Superior temporal gyrus (tissue), 1 donor: ENCODE data around the gene ARFGAP1.
A peak's percentile ranks its signal among the peaks of the same experiment; 100 is the strongest.

ENCODE experiments used
- DNase-seq: peaks from one replicate; pipeline ENCODE4 v3.0.0-alpha.2; 2016; ENCODE audit errors: extremely low spot score

ARFGAP1 gene

DNA sequence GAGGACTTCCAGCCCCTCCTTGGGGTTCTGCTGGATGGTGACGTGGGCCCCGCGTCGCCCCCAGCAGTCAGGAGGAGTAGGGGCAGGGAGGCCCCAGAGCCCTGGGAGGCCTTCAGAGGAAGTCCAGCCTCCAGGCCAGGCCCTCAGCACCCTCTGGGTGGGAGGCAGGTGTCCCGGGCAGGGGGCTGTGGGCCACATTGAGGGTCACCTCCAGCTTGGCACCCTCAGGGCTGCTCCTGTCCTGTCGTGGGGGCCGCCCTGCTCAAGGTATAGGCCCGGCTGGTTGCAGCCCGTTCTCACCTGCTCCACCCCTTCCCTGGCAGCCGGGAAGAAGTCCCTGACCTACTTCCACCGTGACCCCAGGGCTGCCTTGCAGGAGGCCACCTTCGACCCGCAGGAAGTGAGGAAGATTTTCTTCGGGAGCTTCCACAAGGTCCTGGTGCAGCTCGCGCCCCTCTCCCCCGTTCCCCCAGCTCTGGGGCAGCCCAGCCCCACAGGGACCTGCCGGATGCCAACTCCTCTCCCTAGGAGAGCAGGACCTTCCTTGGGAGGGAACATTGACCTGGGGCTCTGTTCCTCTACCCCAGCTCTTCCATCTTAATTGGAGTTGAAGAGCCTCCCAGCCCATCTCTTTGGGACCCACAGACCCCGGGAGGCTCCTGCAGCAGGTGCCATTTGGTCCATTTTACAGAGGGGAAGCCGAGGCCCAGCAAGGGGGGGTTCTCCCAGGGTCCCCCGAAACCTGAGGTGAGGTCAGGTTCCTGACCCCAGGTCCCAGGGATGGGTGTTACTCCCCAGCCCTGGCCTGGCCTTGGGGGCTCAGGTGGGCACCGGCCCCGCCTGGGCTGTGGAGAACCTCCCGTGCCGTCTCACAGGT, 46.8 kb downstream of the ARFGAP1 start:
- no peak for DNase-seq

DNA sequence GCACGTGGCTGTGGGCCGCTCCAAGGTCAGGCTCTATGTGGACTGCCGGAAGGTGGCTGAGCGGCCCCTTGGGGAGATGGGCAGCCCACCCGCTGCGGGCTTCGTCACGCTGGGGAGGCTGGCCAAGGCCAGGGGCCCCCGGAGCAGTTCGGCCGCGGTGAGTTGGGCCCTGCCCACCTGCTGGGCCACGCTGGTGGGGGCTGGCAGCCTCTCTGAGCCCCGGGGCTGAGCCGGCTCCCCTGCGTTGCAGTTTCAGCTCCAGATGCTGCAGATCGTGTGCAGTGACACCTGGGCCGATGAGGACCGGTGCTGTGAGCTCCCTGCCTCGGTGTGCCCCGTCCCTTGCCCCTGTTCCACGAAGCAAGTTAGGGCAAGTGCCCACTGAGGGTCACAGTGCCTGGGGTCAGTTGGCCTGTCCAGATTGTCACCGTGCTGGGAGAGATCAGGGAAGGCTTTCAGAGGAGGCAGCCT, 47.5 kb downstream of the ARFGAP1 start:
- DNase-seq, result no peak

DNA sequence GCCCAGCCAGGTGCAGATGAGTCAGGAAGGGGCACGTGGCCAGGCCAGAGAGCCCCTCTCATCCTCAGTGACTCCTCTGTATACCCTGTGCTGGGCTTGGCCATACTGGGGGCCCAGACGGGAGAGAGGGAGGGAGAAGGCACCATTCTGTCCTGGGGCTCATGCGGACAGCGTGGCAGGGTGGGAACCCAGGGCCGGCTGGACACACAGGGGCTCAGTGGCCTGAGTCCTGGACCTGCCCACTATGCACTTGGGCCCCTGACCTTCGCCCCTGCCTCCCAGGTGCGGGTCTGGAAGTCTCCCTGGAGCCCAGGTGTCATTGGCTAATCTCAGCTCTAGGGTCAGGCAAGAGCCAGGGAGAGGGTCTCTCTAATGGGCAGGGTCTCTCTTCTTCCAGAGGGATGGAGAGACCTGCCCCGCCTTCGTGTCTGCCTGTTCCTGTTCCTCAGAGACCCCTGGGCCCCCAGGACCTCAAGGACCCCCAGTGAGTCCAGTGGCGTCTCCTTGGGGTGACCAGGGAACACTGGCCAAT, 48.1 kb downstream of the ARFGAP1 start:
- no peak for DNase-seq

DNA sequence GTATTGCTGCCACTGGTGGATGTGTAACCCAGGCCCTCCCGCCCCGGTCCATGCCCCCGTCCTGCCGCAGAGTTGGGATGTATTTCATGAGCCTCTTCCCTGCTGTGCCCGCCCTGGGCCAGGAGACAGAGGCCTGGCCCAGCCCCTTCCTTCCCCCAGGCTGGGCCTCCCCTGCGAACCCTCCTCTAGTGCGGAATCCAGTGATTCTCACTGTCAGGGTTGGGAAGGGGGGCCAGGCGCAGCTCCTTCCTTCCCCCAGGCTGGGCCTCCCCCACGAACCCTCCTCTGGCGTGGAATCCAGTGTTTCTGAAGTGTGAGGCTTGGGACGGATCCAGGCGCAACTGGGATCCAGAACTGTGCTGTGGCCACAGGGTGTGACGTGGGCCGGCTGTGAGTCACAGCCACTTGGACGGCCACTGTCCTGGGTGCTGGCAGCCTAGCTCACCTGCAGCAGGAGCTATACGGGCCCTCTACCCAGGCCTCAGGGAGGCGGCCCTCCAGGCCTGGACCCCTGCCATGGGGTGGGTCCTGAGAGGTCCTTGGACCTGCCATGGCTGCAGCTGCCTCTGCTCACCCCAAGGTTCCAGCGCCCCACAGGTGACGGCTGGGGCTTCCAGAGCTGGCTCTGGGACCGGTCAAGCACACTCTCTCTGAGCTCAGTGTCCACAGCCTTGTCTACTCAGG, 48.7 kb downstream of the ARFGAP1 start:
- DNase-seq, result no peak

DNA sequence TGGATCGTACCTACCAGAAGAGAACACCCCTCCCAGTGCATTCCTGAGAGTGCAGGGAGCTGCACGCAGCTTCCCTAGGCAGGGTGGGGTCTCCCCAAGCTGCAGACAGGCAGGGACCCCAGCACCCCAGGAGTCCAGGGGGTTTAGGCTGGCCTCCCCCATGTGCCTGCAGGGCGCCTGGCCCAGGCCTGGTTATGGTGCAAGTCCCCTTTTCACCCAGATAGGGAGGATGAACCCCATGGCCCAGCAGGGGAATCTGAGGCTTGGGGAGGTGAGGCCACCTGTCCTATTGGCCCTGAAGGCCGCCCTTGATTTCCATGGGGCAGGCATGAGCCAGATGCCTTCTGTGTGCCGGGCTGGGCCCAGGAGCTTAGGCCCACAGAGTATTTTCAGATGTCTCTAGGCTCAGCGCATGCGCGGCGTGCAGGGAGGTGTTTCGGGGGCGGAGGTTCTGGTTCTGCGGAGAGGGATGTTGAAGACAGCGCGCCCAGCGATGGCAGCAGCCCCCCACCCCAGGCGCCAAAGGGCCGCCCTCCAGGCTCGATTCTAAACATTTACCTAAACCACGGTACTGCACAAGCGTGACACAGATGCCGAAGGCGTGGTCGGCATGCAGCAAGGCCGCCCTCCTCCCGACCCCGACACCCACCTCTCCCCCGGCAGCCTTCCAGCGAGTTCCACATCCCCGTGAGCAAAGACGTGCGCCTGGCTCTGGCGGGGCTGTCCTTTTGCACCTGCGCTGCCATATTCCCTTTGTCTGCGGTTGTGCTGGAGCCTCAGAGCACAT, 49.7 kb downstream of the ARFGAP1 start:
- peak; percentile 38 for DNase-seq

DNA sequence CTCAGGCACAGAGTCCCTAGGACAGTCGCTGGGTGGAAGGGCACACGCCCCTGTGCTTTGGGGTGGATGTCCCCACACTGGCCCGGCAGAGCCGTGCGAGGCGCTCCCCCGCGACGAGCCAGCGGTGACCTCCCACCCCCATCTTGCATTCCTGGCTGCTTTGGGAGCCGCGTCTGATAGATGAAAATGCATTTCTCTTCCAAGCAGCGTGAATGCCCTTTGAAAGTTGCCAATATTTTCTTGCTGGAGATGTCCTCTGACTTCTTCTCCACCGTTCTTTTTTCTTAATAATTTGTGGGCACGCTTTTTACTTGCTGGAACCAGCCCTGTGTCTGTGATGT, 50.3 kb downstream of the ARFGAP1 start:
- no peak for DNase-seq

DNA sequence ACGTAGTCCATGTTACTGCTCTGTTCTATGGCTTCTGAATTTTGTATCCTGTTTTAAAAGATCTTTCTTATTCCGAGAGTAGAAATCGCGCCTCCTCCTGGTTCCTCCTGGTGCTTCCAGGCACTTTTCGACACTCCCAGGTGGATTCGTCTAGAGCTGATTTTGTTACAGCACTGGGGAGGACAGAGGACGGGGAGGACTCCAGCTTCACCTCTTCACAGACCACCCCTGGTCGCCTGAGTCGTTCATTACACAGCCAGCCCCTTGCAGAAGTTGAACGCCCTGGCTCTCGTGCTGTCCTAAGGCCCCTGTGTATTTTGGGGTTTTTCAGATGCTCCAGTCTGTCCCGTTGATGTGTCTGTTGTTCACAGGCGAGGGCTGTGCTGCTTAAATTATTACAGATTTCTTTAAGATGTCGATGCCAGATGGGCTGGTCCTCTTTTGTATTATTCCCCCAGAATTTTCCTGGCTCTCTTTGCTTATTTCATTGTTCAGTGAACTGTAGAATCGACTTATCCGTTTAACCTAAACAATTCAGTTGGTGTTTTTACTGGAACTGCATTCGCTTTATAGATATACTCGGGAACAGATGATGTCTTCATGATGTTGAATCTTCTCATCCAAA, 50.9 kb downstream of the ARFGAP1 start:
- no peak for DNase-seq

DNA sequence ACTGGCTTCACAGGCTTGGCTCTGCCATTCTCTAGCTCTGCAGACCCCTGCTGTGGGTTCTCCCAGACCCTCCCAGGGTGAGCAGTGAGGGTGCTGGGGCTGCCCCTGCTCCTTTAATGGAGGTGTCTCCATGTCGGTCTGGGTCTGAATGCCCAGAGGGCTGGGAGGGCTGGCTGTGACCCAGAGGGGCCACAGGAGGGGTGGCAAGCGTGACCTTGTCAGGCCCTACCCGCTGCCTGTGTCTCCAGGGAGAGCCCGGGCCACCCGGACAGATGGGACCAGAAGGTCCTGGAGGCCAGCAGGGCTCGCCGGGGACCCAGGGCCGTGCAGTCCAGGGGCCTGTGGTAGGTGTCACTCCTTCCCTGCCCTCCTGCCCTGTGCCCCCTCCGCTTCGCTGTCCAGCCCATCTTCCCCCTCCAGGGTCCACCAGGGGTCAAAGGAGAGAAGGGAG, 52.4 kb downstream of the ARFGAP1 start:
- no peak for DNase-seq

DNA sequence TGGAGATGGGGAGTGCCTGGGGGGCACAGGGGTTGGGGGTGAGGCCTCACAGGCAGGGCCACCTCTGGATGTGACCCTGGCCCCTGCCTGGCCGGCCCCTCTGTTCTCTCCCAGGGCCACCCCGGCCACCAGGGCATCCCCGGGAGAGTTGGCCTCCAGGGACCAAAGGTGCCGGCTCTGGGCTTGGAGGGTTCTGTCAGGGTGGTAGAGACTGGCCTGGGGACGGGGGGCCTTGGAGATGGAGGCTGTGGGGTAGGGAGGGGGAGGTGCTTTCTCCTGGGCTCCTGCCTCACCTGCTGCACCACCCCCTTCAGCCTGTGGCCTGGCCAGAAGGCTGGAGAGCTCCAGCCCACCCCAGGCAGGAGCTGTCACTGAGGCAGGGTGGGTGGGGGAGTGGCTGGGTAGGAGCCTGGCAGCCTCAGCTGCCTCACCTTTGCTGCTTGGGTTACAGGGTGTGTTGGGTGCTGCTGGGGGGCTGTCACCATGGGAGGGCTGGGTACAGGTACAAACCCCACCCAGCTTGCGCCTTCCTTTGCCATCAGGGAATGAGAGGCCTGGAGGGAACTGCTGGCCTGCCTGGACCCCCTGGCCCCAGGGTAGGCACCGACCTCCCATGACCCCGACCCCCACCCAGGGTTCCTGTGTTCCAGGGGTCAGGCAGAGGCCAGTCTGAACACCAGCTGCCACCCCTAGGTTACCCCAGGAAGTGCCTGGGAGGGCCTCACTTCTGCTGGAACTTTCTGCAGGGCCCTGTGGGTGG, 53.1 kb downstream of the ARFGAP1 start:
- no peak for DNase-seq

DNA sequence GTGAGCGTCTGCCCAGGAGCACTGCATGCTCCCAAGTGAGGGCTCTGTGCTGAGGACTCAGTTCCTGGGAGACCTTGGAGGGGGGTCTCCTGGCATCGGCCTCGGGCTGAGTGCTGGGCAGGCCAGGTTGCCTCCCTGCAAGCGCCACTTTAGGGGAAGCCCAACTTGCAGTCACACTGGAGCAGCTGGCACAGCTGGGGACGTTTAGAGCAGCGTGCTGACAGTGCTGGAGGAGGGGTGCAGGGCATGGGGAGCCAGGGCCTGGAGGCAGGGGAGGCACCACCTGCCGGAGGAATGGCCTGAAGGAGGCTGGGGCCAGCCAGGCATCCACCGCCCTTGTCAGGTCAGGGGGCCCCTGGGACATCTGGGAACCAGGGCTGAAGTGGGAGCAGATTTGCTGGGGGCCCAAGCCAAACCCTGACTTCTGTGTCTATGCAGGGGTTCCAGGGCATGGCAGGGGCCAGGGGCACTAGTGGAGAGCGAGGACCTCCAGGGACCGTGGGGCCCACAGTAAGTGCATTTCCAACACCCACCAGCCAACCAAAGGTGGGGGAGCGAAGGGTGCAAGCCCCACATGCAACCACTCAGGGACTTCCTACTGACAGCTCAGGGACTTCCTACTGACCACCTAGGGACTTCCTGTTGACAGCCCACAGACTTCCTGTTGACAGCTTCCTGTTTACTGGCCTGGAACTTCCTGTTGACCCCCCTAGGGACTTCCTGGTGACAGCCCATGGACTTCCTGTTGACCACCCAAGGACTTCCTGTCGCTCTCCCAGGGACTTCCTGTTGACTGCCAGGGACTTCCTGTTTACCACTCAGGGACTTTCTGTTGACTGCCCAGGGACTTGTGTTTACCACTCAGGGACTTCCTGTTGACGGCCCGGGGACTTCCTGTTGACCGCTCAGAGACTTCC, 54.0 kb downstream of the ARFGAP1 start:
- no peak for DNase-seq

DNA sequence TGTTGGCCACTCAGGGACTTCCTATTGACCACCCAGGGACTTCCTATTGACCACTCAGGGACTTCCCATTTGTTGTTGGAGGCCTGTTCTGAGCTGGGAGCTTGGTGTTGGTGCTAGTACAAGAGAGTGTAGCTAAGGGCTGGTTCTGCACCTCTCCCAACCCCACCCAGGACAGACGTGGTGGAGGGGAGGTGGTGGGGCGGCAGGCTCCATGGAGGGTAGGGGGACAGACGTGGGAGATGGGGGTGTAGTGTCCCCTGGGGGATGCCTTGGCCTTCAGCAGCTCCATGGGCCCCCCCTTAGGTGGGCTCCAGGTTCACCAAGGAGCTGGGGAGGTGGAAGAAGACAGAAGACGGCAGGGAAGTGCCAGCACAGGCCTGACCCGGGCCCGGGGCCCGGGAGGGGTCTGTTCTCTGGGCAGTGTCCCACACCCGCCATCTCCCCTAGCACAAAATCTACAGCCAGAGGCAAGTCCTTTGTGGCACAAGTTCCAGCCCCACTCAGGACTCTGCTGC, 54.7 kb downstream of the ARFGAP1 start:
- DNase-seq, result no peak

DNA sequence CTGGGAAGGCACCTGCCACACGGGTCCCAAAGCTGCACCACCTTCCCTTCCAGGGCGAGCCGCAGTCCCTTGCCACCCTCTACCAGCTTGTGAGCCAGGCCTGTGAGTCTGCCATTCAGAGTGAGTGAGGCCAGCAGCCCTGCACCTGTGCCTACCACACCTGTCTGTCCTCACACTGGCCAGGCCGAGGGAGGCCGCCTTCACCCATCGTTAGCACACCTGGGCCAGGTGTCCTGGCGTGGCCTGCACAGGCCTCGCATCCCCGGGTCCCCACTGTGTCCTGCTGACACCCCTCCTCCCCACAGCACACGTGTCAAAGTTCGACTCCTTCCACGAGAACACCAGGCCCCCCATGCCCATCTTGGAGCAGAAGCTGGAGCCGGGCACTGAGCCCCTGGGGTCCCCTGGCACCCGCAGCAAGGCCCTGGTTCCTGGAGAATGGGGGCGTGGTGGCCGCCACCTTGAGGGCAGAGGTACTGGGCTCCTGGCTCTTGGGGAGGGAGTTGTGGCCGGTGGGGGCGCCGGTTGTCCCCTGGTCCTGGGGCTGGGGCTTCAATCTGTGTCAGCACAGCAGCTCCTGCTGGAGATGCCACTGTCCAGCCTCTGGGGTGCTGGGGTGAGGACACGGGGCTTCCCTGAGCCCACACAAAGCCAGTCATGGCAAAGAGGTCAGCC, 55.5 kb downstream of the ARFGAP1 start:
- no peak for DNase-seq

DNA sequence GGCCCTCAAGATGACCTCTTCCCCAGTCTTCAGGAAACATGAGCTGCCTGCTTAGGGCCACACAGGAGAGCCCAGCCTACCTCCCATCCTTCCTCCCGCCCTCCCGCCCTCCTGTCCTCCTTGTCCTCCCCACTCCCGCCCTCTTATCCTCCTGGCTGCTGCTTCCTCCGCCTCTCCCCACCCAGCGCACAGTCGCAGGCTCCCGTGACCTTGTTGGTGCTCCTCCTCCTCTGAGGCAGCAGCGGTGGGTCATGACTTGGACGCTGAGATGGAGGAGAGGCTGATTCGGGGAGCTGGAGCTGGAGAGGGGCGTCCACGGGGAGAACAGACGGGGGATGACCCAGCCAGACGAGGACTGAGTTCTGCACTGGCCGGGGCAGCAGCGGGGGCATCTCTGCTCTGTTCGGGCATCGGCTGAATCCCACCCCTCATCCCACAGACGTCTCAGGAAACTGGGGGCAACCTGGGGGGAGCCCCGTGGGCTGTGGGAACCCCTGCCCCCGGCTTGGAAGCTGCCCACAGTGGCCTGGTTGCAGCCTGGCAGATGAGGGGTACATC, 56.2 kb downstream of the ARFGAP1 start:
- no peak for DNase-seq

DNA sequence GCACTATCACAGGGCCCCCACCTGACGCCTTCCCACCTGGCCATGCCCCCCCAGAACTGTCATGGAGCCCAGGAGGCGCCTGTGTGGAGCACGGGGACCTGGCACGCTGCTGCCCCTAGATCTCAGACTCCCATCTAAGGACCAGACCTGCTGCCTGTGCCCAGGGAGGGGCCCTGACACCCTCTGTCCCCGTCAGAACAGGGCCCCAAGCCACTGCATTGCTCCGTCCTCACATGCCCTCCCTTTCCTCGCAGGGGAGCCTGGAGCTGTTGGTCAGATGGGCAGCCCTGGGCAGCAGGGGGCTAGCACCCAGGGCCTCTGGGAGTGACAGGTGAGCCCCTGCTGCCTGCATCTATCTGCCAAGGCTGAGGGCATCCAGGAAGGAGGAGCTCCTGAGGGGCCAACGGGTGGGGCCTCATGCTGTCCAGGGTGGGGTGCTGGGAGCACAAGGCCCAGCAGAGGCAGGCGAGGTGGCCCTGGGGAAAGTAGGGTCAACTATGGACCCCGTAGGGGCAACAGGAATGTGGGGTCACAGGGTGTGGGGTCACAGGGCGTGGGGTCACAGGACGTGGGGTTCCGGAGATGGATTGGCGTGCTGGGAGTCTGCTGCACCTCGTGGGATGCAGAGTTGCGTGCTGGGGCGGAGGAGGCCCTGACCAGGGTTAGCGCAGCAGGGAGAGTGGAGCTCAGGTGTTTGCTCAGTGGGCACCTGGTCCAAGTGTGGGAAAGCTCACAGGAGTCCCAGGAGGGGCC, 56.9 kb downstream of the ARFGAP1 start:
- DNase-seq, result no peak

DNA sequence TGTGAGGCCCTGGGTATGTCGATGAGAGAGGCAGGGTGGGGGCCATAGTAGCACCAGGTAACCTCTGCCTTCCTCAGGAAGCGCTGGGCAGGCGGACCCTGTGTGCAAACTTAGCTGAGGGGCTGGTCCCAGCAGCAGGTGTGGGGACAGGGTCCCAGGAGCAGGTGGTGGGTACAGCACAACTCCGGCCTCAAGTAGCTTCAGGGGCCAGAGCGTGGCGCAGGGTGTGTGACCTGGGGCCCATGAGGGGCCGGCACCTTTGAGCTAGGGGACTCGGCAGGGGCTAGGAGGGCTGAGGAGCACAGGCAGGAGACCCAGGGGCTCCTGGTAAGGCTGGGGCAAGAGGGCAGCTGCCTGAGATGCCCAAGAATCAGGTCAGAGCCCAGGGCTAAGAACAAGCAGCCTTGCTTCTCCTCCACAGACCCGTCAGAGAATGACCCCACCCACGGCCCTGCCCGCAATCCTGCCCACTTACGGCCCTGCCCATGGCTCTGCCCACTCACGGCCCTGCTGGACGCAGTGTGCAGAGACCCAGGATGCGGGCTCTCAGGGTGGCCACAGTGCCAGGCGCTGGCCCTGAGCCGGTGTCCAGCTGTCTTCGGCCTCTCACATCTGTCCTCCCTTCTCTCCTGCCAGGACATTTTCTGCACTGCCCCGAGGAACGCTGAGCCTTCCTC, 57.6 kb downstream of the ARFGAP1 start:
- DNase-seq, result no peak

DNA sequence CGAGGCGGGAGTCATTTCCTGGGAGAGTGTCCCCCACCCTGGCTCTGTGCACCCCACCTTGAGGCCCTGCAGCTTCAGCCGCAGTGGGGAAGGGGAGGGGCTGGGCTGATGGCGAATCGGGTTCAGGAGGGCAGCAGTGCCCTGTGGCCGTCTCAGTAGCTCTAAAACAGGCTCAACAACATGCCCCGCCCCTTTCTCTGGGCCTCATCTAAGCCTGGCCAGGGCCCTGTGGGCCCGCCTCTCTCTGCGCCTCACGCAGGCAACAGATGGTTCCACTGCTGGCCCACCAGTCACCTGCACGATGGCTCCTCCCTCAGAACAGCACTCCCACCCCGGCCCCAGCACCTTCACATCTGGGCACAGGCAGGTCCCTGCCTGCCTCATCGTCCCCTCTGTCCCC, 58.3 kb downstream of the ARFGAP1 start:
- no peak for DNase-seq

DNA sequence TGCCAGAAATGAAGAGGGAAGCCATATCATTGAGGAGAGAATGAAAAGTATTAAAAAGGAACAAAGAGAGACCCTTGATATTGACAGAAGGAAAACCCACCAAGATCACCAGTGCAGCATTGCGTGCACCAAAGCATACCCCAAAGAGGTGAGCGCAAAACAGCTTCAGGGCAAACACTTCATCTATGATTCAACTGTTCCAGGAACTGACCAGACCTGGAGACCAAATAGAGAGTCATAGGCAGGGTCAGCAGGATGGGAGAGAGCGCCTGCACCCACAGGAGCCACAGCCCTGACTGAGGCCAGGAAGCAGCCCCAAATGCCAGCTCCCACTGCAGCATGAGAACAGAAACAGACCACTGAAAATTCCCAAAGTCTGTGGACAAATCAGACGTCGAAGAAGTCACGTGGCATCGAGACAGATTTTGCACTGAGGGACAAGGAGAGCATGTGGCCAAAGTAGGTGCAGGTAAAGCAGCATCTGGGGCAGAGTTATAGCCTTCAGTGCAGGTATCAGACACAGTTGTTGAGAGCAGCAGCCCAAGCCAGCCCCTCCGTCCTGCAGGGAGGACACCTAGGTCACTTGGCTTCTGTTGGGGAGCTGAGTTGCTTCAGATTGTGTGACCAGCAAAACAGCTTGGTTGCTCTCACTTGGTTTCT, 59.3 kb downstream of the ARFGAP1 start:
- DNase-seq, result no peak
